Mucosa of rectum (tissue), 2 donors: ENCODE results near the gene BCAS3.
A peak's percentile ranks its signal among the peaks of the same experiment; 100 is the strongest.

Source experiments
- H3K27ac ChIP-seq, 2 donors: one replicate each; pipeline ENCODE4 v1.7.0; 2013; ENCODE audit warnings: inconsistent platforms in 2 of 2, low read depth in 2 of 2, low read length in 2 of 2
- H3K27me3 ChIP-seq, 2 donors: one replicate each; pipeline ENCODE4 v1.7.0; 2013; ENCODE audit warnings: low read length in 2 of 2; ENCODE audit not compliant: control insufficient read depth in 2 of 2, insufficient read depth in 2 of 2
- H3K36me3 ChIP-seq, 2 donors: one replicate each; pipeline ENCODE4 v1.7.0; 2013; ENCODE audit warnings: low read length in 2 of 2; ENCODE audit not compliant: control insufficient read depth in 2 of 2, insufficient read depth in 2 of 2
- H3K4me1 ChIP-seq, 2 donors: one replicate each; pipeline ENCODE4 v1.7.0; 2013; ENCODE audit warnings: low read length in 2 of 2, mild to moderate bottlenecking in 1 of 2; ENCODE audit not compliant: control insufficient read depth in 2 of 2, insufficient read depth in 2 of 2
- H3K4me3 ChIP-seq, 2 donors: one replicate each; pipeline ENCODE4 v1.7.0; 2013; ENCODE audit warnings: low read length in 2 of 2
- H3K9ac ChIP-seq, 2 donors: one replicate each; pipeline ENCODE4 v1.7.0; 2013; ENCODE audit warnings: low read length in 2 of 2, low read depth in 1 of 2, mild to moderate bottlenecking in 1 of 2
- H3K9me3 ChIP-seq, 2 donors: one replicate each; pipeline ENCODE4 v1.7.0; 2013; ENCODE audit warnings: low read length in 2 of 2; ENCODE audit not compliant: control insufficient read depth in 2 of 2
- donor health status: healthy.
- donor health status: Normal muscosa, but diverticular disease.

Gene BCAS3

GRCh38 chr17:60677308-60678117 is at the start of gene BCAS3:
Gene BCAS3, plus strand, starts transcription at chr17:60677851.
- Histone ChIP-seq H3K4me1 (peaks cover 8 to 9% of the 10 kb centered on the region in 2 donors), H3K9ac (peak within 1 kb of the TSS; percentile 79 to 84), H3K27ac (peak within 1 kb of the TSS; percentile 82 to 87), H3K36me3 (no peaks in the 10 kb centered on the region), H3K9me3 (no peaks in the 10 kb centered on the region), H3K27me3 (no peaks in the 10 kb centered on the region), H3K4me3 (peak within 1 kb of the TSS; percentile 99)

GRCh38 chr17:60628252-60628889 is 49.3 kb upstream of the BCAS3 start:
- no peak overlapping the region for H3K27ac ChIP-seq
- H3K36me3 ChIP-seq, result peaks cover 8 to 12% of the 10 kb centered on the region in 2 donors
- no peaks in the 10 kb centered on the region for H3K9me3 ChIP-seq
- H3K27me3 ChIP-seq, result no peaks in the 10 kb centered on the region
- no peak overlapping the region for H3K9ac ChIP-seq
- H3K4me1 ChIP-seq, result no peaks in the 10 kb centered on the region
- H3K4me3 ChIP-seq, result no peak overlapping the region

GRCh38 chr17:60629120-60629519 is 48.5 kb upstream of the BCAS3 start:
- Histone ChIP-seq H3K27me3 (no peaks in the 10 kb centered on the region), H3K9ac (no peak overlapping the region), H3K4me1 (no peaks in the 10 kb centered on the region), H3K9me3 (no peaks in the 10 kb centered on the region), H3K36me3 (peaks cover 5 to 15% of the 10 kb centered on the region in 2 donors), H3K4me3 (no peak overlapping the region), H3K27ac (no peak overlapping the region)

GRCh38 chr17:60630352-60630751 is 47.3 kb upstream of the BCAS3 start:
- no peaks in the 10 kb centered on the region for H3K9me3 ChIP-seq
- H3K4me3 ChIP-seq, result no peak overlapping the region
- no peaks in the 10 kb centered on the region for H3K27me3 ChIP-seq
- peaks cover 9 to 23% of the 10 kb centered on the region in 2 donors for H3K36me3 ChIP-seq
- peak overlapping the region in 1 of 2 donors; percentile 9 for H3K27ac ChIP-seq
- H3K4me1 ChIP-seq, result no peaks in the 10 kb centered on the region
- H3K9ac ChIP-seq, result no peak overlapping the region

GRCh38 chr17:60631119-60631518 is 46.5 kb upstream of the BCAS3 start:
- Histone ChIP-seq H3K27ac (no peak overlapping the region), H3K36me3 (peaks cover 15 to 27% of the 10 kb centered on the region in 2 donors), H3K27me3 (no peaks in the 10 kb centered on the region), H3K9ac (no peak overlapping the region), H3K9me3 (no peaks in the 10 kb centered on the region), H3K4me1 (no peaks in the 10 kb centered on the region), H3K4me3 (no peak overlapping the region)

- Histone ChIP-seq H3K4me3 (no peak overlapping the region), H3K27me3 (no peaks in the 10 kb centered on the region), H3K36me3 (peaks cover 20 to 23% of the 10 kb centered on the region in 2 donors), H3K9me3 (no peaks in the 10 kb centered on the region), H3K4me1 (no peaks in the 10 kb centered on the region), H3K27ac (no peak overlapping the region), H3K9ac (no peak overlapping the region)
Observed at GRCh38 chr17:60637683-60638082, 40.0 kb upstream of the BCAS3 start.

- H3K4me3 ChIP-seq, result no peak overlapping the region
- no peaks in the 10 kb centered on the region for H3K9me3 ChIP-seq
- peaks cover 21 to 23% of the 10 kb centered on the region in 2 donors for H3K36me3 ChIP-seq
- H3K27ac ChIP-seq, result no peak overlapping the region
- no peak overlapping the region for H3K9ac ChIP-seq
- no peaks in the 10 kb centered on the region for H3K4me1 ChIP-seq
- no peaks in the 10 kb centered on the region for H3K27me3 ChIP-seq
Observed at GRCh38 chr17:60639019-60639330, 38.7 kb upstream of the BCAS3 start.

- no peak overlapping the region for H3K9ac ChIP-seq
- H3K4me3 ChIP-seq, result no peak overlapping the region
- no peak overlapping the region for H3K27ac ChIP-seq
- no peaks in the 10 kb centered on the region for H3K4me1 ChIP-seq
- peaks cover 11 to 20% of the 10 kb centered on the region in 2 donors for H3K36me3 ChIP-seq
- no peaks in the 10 kb centered on the region for H3K27me3 ChIP-seq
- H3K9me3 ChIP-seq, result no peaks in the 10 kb centered on the region
Observed at GRCh38 chr17:60640503-60640902, 37.1 kb upstream of the BCAS3 start.

- Histone ChIP-seq H3K4me3 (no peak overlapping the region), H3K4me1 (no peaks in the 10 kb centered on the region), H3K9ac (no peak overlapping the region), H3K9me3 (no peaks in the 10 kb centered on the region), H3K27ac (no peak overlapping the region), H3K36me3 (peaks cover 6 to 14% of the 10 kb centered on the region in 2 donors), H3K27me3 (no peaks in the 10 kb centered on the region)
Observed at GRCh38 chr17:60641126-60641525, 36.5 kb upstream of the BCAS3 start.

- Histone ChIP-seq H3K36me3 (peaks cover 6 to 12% of the 10 kb centered on the region in 2 donors), H3K9ac (no peak overlapping the region), H3K27me3 (no peaks in the 10 kb centered on the region), H3K4me3 (no peak overlapping the region), H3K4me1 (no peaks in the 10 kb centered on the region), H3K9me3 (no peaks in the 10 kb centered on the region), H3K27ac (no peak overlapping the region)
Observed at GRCh38 chr17:60641810-60642220, 35.8 kb upstream of the BCAS3 start.
